Sigmoid colon (tissue), 4 donors: ENCODE data around the gene PRKG1.

Experiments
- CTCF ChIP-seq, 4 experiments: fragments of 450-650 bp in 3 of 4; fragments of 200-600 bp in 1 of 4; IDR thresholded peaks; one replicate each; pipeline ENCODE4 v1.5.1; 2016 to 2019; ENCODE audit warnings: antibody characterized with exemption in 4 of 4, mild to moderate bottlenecking in 3 of 4, moderate library complexity in 2 of 4
- EP300 ChIP-seq, 4 donors: sonication (generic); formaldehyde crosslinking; IDR thresholded peaks; one replicate each; pipeline ENCODE4 v1.6.1; 2017; ENCODE audit warnings: antibody characterized with exemption in 4 of 4
- POLR2A ChIP-seq, 2 donors: fragments of 450-650 bp; IDR thresholded peaks; one replicate each; pipeline ENCODE4 v1.6.1; 2016; ENCODE audit warnings: antibody characterized with exemption in 2 of 2, mild to moderate bottlenecking in 2 of 2, moderate library complexity in 2 of 2
- POLR2AphosphoS5 ChIP-seq, 4 donors: sonication (generic); formaldehyde crosslinking; IDR thresholded peaks; one replicate each; pipeline ENCODE4 v1.6.1; 2017; ENCODE audit warnings: antibody characterized with exemption in 4 of 4

GRCh38 chr10:51029172-51029641 is 45.1 kb upstream of the PRKG1 start:
- TF ChIP-seq CTCF (IDR thresholded peaks at IDR 0.05) (no peak), POLR2AphosphoS5 (IDR thresholded peaks at IDR 0.05) (peak; percentile 44 to 90 (median 72)), POLR2A (IDR thresholded peaks at IDR 0.05) (no peak), EP300 (IDR thresholded peaks at IDR 0.05) (peak in 2 of 4 donors; percentile 32 to 63)
